BE2C (cell line): Measurements from ENCODE around the gene ITGA6.
A peak's percentile ranks its signal among the peaks of the same experiment; 100 is the strongest.

ENCODE experiments used
- DNase-seq: peaks from one replicate; pipeline ENCODE4 v3.0.0-alpha.2; 2020
- H3K27me3 ChIP-seq: fragments of 250-450 bp; sonication (Bioruptor Pico); 2 replicates; pipeline ENCODE4 v1.5.1; 2020; ENCODE audit warnings: mild to moderate bottlenecking
- H3K36me3 ChIP-seq: fragments of 250-450 bp; sonication (Bioruptor Pico); 2 replicates; pipeline ENCODE4 v1.5.1; 2020; ENCODE audit warnings: mild to moderate bottlenecking
- H3K4me1 ChIP-seq: fragments of 250-450 bp; sonication (Bioruptor Pico); 2 replicates; pipeline ENCODE4 v1.5.1; 2020
- H3K4me3 ChIP-seq: 2 replicates; pipeline ENCODE4 v1.5.1; 2011; ENCODE audit warnings: low read depth, low read length
- H3K9me3 ChIP-seq: fragments of 250-450 bp; sonication (Bioruptor Pico); 2 replicates; pipeline ENCODE4 v1.5.1; 2020
- TF ChIP-seq, protein P1 (sequence below): IDR thresholded peaks from 2 replicates; pipeline ENCODE4 v1.5.1; 2012; ENCODE audit warnings: mild to moderate bottlenecking, low read depth, low read length

ITGA6 gene

DNA sequence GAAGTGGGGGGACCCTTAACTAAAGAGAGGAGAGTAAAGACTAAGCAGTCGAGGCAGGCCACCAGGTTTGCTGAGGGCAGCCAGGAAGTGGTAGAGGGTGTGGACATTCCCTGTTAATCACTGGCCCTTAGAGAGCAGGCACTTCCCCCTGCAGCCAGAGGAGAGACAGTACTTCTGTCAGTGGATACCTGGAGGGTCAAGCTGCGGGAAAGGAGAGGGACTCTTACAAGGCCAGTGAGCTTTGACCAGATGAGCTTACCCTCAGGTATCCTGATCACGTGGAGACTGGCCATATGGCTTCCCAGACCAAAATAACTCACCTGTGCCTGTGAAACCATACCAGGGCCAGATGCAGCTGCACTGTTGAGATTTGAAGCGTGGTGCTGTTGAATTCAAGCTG, 28.6 kb downstream of the ITGA6 start:
- TF ChIP-seq, protein P1, sequence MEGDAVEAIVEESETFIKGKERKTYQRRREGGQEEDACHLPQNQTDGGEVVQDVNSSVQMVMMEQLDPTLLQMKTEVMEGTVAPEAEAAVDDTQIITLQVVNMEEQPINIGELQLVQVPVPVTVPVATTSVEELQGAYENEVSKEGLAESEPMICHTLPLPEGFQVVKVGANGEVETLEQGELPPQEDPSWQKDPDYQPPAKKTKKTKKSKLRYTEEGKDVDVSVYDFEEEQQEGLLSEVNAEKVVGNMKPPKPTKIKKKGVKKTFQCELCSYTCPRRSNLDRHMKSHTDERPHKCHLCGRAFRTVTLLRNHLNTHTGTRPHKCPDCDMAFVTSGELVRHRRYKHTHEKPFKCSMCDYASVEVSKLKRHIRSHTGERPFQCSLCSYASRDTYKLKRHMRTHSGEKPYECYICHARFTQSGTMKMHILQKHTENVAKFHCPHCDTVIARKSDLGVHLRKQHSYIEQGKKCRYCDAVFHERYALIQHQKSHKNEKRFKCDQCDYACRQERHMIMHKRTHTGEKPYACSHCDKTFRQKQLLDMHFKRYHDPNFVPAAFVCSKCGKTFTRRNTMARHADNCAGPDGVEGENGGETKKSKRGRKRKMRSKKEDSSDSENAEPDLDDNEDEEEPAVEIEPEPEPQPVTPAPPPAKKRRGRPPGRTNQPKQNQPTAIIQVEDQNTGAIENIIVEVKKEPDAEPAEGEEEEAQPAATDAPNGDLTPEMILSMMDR = no peak
- DNase-seq = no peak
- Histone ChIP-seq H3K36me3 (no peaks in the 10 kb centered on the region), H3K9me3 (no peaks in the 10 kb centered on the region), H3K4me1 (no peaks in the 10 kb centered on the region), H3K27me3 (no peaks in the 10 kb centered on the region), H3K4me3 (no peak overlapping the region)

DNA sequence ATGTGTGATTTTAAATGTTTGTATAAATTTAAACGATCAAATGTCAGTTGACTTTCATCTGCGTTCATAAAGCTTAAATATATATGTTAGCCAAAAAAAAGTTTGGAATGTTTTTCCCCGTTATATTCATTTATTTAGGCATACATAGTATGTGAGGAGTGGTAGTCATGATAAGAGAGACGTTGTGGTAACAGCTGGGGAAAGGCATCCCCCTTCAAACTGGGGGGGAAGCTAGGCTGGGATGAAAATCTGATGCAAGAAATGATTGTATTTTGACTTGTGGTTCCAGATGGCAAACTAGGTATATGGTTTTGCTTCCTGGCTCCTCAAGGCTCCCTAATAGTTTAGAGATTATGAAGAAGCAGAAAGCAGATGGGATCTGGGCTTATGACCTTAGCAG, 30.1 kb downstream of the ITGA6 start:
- Histone ChIP-seq H3K36me3 (no peaks in the 10 kb centered on the region), H3K4me1 (no peaks in the 10 kb centered on the region), H3K9me3 (no peaks in the 10 kb centered on the region), H3K27me3 (no peaks in the 10 kb centered on the region; the same call in 1 of the 2 replicates), H3K4me3 (no peak overlapping the region)
- DNase-seq = no peak
- TF ChIP-seq, protein P1 = no peak

DNA sequence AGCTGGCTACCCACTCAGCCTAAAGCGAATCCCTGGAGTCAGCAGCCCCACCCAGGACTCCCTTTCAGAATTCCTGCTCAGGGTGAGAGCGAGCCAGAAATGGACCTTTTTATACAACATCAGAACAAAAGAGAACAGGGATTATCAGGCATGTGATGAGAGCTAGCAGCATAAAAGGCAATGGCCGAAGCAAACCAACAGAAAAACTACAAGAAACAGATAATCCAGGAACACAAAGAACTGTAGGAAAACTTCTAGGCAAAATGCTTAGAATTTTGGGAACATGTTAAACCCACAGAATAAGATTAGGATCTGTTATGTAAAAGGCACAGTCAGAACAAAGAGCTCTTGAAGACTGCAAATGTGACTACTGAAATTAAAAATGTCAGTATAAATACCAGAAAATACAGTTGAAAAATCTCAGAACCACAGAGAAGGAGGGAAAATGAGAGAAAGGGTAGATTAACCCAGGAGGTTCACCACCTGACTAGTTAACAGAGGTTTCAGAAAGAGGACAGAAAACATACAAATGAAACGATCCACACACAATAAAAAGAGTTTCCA, 31.3 kb downstream of the ITGA6 start:
- Histone ChIP-seq H3K4me1 (no peaks in the 10 kb centered on the region), H3K9me3 (no peaks in the 10 kb centered on the region), H3K36me3 (no peaks in the 10 kb centered on the region)

DNA sequence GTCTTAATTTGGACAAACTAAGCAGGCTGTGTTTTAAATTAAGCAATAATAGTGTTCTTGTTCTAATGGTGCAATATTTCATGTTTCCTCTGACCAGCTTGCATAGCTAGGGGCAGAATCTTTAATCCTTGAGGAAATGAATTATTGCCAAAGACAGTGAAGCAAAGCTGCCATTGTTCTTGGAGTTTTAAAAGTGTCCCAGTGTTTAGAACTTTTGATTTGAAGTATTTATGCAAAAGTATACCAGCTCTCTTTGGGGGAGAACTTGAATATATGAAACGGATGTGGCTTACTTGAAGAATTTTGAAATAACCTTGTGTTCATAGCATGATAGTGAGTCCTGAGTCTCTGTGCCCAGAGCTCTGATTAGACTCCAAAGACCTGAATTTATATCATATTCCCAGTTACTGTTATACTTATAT, 33.4 kb downstream of the ITGA6 start:
- no peaks in the 10 kb centered on the region; the same call in 1 of the 2 replicates for H3K27me3 ChIP-seq
- H3K9me3 ChIP-seq = no peaks in the 10 kb centered on the region
- no peaks in the 10 kb centered on the region for H3K4me1 ChIP-seq
- TF ChIP-seq, protein P1 = no peak
- H3K36me3 ChIP-seq = no peaks in the 10 kb centered on the region
- H3K4me3 ChIP-seq = no peak overlapping the region
- no peak for DNase-seq

More for the DNA sequence above, 31.3 kb downstream of the ITGA6 start:
- Histone ChIP-seq H3K4me3 (no peak overlapping the region), H3K27me3 (no peaks in the 10 kb centered on the region; the same call in 1 of the 2 replicates)
- DNase-seq = no peak
- TF ChIP-seq, protein P1 = no peak

DNA sequence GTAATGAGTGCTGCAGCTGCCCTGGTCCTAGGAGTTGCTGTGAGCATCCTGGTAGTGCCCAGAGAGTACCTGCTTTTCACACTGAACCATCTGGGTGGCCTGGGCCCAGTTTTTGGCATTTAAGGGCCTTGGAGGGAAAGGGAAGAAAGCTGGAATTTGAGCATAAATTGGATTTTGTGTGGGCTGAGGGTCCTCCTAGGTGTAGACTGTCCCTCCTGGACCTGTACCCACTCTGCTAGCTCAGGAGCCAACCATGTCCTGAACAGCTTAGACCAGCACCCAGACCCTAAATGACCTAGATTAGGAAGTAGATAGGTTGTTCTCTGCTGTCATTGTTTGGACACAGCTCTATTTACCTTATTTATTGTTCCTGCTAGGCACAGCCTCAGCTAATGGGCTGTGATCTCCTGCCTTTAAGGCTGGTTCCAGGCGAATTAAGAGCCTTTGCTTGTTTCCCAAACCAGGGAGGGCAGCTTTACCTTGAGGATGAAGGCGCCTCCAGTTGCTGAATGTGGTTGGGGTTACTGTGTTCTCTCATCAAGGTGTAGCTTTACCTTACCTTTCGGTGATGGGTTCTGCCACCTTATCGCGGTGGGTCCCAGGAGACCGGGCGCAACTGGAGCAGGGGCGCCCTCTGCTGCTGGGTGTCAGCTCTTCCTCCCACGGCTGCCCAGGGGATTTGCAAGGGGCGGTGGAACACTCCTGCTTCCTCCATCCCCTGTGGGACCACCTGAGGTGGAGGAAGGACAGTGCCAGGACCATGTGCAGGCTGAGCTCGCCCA, 34.4 kb downstream of the ITGA6 start:
- H3K4me3 ChIP-seq = no peak overlapping the region
- H3K9me3 ChIP-seq = no peaks in the 10 kb centered on the region
- H3K27me3 ChIP-seq = no peaks in the 10 kb centered on the region; the same call in 1 of the 2 replicates
- TF ChIP-seq, protein P1 = peak; percentile 67
- no peaks in the 10 kb centered on the region for H3K36me3 ChIP-seq
- no peaks in the 10 kb centered on the region for H3K4me1 ChIP-seq
- DNase-seq = peak; percentile 54

DNA sequence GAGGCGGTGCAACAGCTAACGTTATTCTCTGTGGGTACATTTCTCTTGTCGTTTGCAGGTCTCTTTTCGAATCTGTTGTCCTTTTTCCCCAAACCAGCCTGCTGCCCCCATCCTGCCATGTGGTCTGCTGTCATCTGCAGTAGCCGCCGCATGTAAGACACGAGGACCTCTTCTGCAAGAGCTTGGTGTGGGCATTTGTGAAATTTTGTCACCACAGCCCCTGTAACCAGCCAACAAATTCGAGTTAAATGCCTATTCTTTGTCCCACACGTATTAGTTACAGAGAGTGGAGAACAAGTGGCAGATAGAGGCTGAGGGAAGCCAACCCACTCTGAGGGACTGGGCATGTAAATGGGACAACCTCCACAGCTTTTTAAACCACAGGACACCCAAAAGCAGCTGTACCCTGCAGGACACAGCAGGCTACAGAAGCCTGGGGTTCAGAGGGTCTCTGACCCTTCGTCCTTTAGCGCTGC, 35.0 kb downstream of the ITGA6 start:
- Histone ChIP-seq H3K4me3 (no peak overlapping the region), H3K36me3 (no peaks in the 10 kb centered on the region), H3K9me3 (no peaks in the 10 kb centered on the region), H3K27me3 (no peaks in the 10 kb centered on the region; the same call in 1 of the 2 replicates), H3K4me1 (no peaks in the 10 kb centered on the region)
- DNase-seq = no peak
- TF ChIP-seq, protein P1 = no peak
